HEK293T (cell line): Measurements from ENCODE around the gene KLHDC4.
"Not testable (repeated sequence)": the region's sequence is repeated elsewhere in the genome, so short reads cannot be mapped to it uniquely, and the experiment has no call there.

Source experiments
- CTCF ChIA-PET: fragments of 350-600 bp; formaldehyde crosslinking; extraction: SDS; loops from one replicate; lab custom pipeline; 2021; ENCODE audit warnings: antibody characterized with exemption, inconsistent platforms; lab: Yijun Ruan, JAX
- POLR2A ChIA-PET: fragments of 350-600 bp; formaldehyde crosslinking; extraction: SDS; loops from one replicate; lab custom pipeline; 2020; ENCODE audit warnings: antibody characterized with exemption, inconsistent platforms; lab: Yijun Ruan, JAX
- DNase-seq: peaks from one replicate; pipeline ENCODE4 v3.0.0; 2012; ENCODE audit warnings: mixed read lengths; ENCODE audit errors: extremely low spot score
- ARNT ChIP-seq: fragments of 450-650 bp; IDR thresholded peaks from 2 replicates; pipeline ENCODE4 v1.6.1; 2017; ENCODE audit warnings: mild to moderate bottlenecking
- BHLHE40 ChIP-seq: fragments of 450-650 bp; IDR thresholded peaks from 2 replicates; pipeline ENCODE4 v1.6.1; 2016; ENCODE audit warnings: mild to moderate bottlenecking, moderate library complexity, borderline replicate concordance
- CTBP1 ChIP-seq: fragments of 450-650 bp; IDR thresholded peaks from 2 replicates; pipeline ENCODE4 v1.6.1; 2016; ENCODE audit warnings: borderline replicate concordance
- ELF4 ChIP-seq: fragments of 450-650 bp; IDR thresholded peaks from 2 replicates; pipeline ENCODE4 v1.6.1; 2017; ENCODE audit warnings: antibody characterized with exemption
- FOXA1 ChIP-seq: fragments of 450-650 bp; IDR thresholded peaks from 2 replicates; pipeline ENCODE4 v1.6.1; 2016; ENCODE audit warnings: mild to moderate bottlenecking
- FOXK2 ChIP-seq: fragments of 450-650 bp; IDR thresholded peaks from 2 replicates; pipeline ENCODE4 v1.6.1; 2016; ENCODE audit warnings: mild to moderate bottlenecking
- FOXM1 ChIP-seq: fragments of 450-650 bp; IDR thresholded peaks from 2 replicates; pipeline ENCODE4 v1.6.1; 2017; ENCODE audit warnings: mild to moderate bottlenecking, borderline replicate concordance
- HDGF ChIP-seq: fragments of 450-650 bp; IDR thresholded peaks from 2 replicates; pipeline ENCODE4 v1.6.1; 2017; ENCODE audit warnings: antibody characterized with exemption, borderline replicate concordance
- L3MBTL2 ChIP-seq: fragments of 450-650 bp; conservative IDR thresholded peaks from 2 replicates; pipeline ENCODE4 v1.6.1; 2016; ENCODE audit warnings: mild to moderate bottlenecking
- LEF1 ChIP-seq: fragments of 450-650 bp; IDR thresholded peaks from 2 replicates; pipeline ENCODE4 v1.6.1; 2017; ENCODE audit warnings: mild to moderate bottlenecking, borderline replicate concordance
- NFRKB ChIP-seq: fragments of 450-650 bp; IDR thresholded peaks from 2 replicates; pipeline ENCODE4 v1.6.1; 2016; ENCODE audit warnings: mild to moderate bottlenecking, moderate library complexity
- SP1 ChIP-seq: fragments of 450-650 bp; IDR thresholded peaks from 2 replicates; pipeline ENCODE4 v1.6.1; 2017
- SUZ12 ChIP-seq: fragments of 450-650 bp; IDR thresholded peaks from 2 replicates; pipeline ENCODE4 v1.6.1; 2016; ENCODE audit warnings: mild to moderate bottlenecking
- TARDBP ChIP-seq: fragments of 450-650 bp; IDR thresholded peaks from 2 replicates; pipeline ENCODE4 v1.6.1; 2016
- ZNF384 ChIP-seq: fragments of 450-650 bp; IDR thresholded peaks from 2 replicates; pipeline ENCODE4 v1.6.1; 2016
- TF ChIP-seq, protein P1 (sequence below): fragments of 450-650 bp; IDR thresholded peaks from 2 replicates; pipeline ENCODE4 v1.6.1; 2016

Gene KLHDC4

DNA sequence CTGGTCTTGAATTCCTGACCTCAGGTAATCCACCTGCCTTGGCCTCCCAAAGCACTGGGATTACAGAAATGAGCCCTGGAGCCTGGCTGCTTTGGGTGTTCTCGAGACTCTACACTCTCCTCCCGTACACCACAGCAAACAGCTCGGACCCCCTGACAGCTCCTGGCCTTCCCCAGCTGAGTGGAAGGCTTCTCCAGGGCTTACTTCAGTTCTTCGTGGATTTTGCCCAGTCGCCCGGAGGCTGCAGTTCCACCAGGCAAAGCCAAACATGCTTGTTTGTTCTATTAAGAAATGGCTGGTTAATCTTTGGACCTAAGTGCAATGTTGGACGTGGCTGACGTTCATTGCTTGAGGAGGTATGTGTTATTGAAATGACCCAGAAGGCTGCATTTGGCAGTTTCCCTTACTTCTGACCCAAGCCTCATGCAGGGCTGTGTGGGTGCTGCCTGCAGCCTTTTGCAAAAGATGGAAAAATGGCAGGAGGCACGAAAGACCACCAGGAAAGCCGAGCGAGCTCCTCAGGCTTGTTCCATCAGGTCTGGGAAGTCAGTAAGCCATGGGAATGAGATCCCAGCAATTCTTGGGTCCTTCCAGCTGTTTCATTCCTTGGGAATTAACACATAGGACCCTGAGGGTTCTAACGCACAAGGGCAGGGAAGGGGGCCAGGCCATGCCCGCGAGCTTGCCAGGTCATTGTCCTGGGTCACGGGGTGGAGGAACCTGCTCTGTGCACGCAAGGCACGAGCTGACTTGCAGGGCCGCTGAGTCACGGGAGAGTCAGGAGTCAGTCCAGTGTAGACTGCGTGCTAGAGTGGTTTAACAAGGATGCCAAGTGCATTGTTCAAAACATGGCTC is 23.9 kb upstream of the KLHDC4 start:
- no peak for TF ChIP-seq ARNT
- TF ChIP-seq FOXK2 = no peak
- TF ChIP-seq SP1 = no peak
- TF ChIP-seq TARDBP = no peak
- no peak for TF ChIP-seq L3MBTL2
- TF ChIP-seq SUZ12 = no peak
- TF ChIP-seq BHLHE40 = no peak
- no peak for TF ChIP-seq FOXA1
- DNase-seq = no peak
- CTCF ChIA-PET = no interaction called here
- POLR2A ChIA-PET = no interaction called here

DNA sequence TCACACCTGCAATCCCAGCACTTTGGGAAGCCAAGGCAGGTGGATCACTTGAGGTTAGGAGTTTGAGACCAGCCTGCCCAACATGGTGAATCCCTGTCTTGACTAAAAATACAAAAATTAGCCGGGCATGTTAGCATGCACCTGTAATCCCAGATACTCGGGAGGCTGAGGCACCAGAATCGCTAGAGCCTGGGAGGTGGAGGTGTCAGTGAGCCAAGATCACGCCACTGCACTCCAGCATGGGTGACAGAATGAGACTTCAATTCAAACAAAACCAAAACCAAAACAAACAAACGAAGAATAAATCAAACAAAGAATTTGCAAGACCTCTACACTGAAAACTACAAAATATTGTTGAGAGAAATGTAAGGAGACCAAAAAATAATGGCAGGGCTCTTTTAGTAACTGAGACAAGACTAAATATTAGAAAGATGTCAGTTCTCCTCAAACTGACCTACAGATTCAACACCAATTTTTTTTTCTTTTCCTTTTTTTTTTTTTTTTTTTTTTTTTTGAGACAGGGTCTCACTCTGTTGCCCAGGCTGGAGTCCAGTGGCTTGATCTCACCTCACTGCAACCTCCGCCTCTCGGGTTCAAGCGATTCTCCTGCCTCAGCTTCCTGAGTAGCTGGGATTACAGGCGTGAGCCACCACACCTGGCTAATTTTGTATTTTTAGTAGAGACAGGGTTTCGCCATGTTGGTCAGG is 23.1 kb upstream of the KLHDC4 start:
- CTCF ChIA-PET, DNase-seq, POLR2A ChIA-PET: not testable (repeated sequence)

DNA sequence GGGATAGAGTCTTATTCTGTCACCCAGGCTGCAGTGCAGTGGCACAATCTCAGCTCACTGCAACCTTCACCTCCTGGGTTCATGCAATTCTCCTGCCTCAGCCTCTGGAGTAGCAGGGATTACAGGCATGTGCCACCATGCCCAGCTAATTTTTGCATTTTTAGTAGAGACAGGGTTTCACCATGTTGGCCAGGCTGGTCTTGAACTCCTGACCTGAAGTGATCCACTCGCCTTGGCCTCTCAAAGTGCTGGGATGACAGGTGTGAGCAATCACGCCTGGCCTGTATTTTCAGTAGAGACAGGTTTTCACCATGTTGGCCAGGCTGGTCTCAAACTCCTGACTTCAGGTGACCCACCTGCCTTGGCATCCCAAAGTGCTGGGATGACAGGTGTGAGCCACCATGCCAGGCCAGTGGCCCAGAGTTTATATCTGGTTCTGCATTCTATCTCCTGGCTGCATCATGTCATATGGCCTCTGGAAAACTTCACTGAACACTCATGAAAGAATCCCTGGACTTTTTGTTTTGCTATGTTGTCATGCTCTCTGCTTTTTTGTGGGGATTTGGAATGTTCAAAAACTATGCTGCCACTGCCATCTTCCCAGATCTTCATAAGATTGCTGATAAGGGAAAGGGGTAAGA is 21.8 kb upstream of the KLHDC4 start:
- DNase-seq, POLR2A ChIA-PET, CTCF ChIA-PET: not testable (repeated sequence)

DNA sequence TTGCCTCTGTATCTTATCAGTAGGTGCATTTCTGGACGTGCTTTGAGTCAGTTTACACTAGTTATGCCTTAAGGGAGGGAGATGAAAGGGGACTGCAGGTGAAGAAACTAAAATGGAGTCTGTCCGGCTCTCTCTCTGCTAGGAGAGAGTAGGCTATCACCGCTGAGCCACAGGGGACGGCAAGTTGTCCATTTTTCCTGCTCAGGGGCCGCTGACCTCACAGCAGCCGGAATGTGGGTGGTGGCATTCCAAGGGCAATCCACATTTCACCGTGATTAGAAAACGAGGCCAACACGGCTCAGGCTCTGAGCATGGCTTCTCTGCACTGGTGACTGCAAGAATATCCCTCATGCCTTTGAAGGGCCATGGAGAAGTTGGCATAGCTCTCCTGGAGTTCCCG is 19.0 kb upstream of the KLHDC4 start:
- CTCF ChIA-PET = no interaction called here
- DNase-seq = no peak
- POLR2A ChIA-PET = no interaction called here
- TF ChIP-seq SP1 (no peak), TARDBP (no peak), L3MBTL2 (no peak), NFRKB (no peak), CTBP1 (no peak), FOXA1 (no peak), ELF4 (no peak), ZNF384 (no peak), SUZ12 (no peak), FOXM1 (no peak), ARNT (no peak), HDGF (no peak), LEF1 (no peak), FOXK2 (no peak), BHLHE40 (no peak)
- TF ChIP-seq, protein P1, sequence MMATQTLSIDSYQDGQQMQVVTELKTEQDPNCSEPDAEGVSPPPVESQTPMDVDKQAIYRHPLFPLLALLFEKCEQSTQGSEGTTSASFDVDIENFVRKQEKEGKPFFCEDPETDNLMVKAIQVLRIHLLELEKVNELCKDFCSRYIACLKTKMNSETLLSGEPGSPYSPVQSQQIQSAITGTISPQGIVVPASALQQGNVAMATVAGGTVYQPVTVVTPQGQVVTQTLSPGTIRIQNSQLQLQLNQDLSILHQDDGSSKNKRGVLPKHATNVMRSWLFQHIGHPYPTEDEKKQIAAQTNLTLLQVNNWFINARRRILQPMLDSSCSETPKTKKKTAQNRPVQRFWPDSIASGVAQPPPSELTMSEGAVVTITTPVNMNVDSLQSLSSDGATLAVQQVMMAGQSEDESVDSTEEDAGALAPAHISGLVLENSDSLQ = no peak

DNA sequence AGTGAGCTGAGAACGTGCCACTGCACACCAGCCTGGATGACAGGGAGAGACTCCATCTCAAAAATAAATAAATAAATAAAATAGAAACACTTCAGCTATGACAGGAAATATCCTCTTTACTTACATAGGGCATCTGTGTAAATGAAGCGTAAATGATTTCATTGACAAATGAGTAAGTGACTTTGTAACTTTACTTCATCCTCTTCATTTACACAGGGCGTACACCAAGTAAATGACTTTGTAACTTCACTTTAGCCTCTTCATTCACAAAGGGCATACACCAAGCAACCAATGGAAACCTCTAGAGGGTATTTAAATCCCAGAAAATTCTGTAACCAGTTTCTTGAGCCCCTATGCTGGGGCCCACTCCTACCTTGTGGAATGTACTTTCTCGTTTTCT is 16.2 kb upstream of the KLHDC4 start:
- ChIA-PET CTCF (no interaction called here), POLR2A (interaction anchor here (1.1 to 3.6 kb wide), 2 partner anchors 71 to 87 kb away, joined by 3 to 31 read pairs; partner anchors contain the start of gene SLC7A5)
- DNase-seq = no peak
- TF ChIP-seq TARDBP (no peak), SUZ12 (no peak), ZNF384 (no peak), CTBP1 (no peak), FOXK2 (no peak), NFRKB (no peak), SP1 (no peak), L3MBTL2 (no peak), FOXA1 (no peak), ELF4 (no peak), LEF1 (no peak), BHLHE40 (no peak), ARNT (no peak), HDGF (no peak), FOXM1 (no peak)
- TF ChIP-seq, protein P1 = no peak

DNA sequence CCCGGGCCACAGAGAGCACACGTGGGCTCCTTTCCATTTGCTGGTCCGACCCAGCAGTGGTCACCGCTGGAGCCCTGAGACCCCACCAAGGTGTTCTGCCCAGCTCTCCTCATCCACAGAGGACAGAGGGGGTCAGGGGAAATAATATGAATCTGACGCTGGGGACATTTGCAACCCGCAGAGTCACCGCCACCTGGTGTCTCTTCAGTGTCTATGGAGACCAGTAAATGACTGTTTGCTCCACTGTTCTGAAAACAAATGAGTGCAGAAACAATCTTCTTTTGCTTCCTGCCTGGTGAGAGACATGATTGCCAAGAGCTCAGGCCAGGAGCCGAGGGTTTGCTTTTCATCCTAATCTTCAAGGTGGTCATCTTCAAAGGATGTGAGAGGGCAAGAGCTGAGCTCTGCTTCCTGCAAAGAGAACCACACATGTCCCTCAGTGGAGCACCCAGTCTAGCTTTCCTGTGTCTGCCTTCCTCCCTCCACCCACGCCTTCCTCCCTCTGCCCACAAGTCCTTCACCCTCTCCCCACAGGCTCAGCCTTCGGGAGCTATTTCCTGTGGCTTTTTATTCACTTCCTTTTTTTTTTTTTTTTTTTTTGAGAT is 14.7 kb upstream of the KLHDC4 start:
- CTCF ChIA-PET = interaction anchor here (0.6 to 3.4 kb wide), 4 partner anchors 11 to 197 kb away, joined by 3 to 69 read pairs (median 4); partner anchors contain the start of gene SLC7A5
- TF ChIP-seq NFRKB (no peak), FOXK2 (no peak), FOXM1 (no peak), CTBP1 (no peak), LEF1 (no peak), SUZ12 (no peak), FOXA1 (no peak), SP1 (no peak), ELF4 (no peak), TARDBP (no peak), BHLHE40 (no peak), L3MBTL2 (no peak), HDGF (no peak), ZNF384 (no peak), ARNT (no peak)
- TF ChIP-seq, protein P1 = no peak
- DNase-seq = no peak
- POLR2A ChIA-PET = interaction anchor here (0.7 to 3.6 kb wide), 8 partner anchors 11 to 159 kb away, joined by 3 to 31 read pairs (median 4); partner anchors contain the start of genes KLHDC4 and SLC7A5
